Muscle of leg (tissue), 11 donors: ENCODE data around the gene CDH13. TPM values are rescaled to one million over a fixed set of nuclear protein-coding genes. Genes with fewer than 3 reads are reported as not detected.

Experiments
- DNase-seq: peaks from one replicate; pipeline ENCODE4 v3.0.0; 2013
- H3K27ac ChIP-seq: one replicate; pipeline ENCODE4 v1.5.1; 2013; ENCODE audit warnings: mild to moderate bottlenecking, low read length, control low read depth
- H3K27me3 ChIP-seq: one replicate; pipeline ENCODE4 v1.6.1; 2013; ENCODE audit warnings: low read length; ENCODE audit not compliant: control insufficient read depth, insufficient read depth
- H3K36me3 ChIP-seq: one replicate; pipeline ENCODE4 v1.6.1; 2013; ENCODE audit warnings: low read length; ENCODE audit not compliant: control insufficient read depth, insufficient read depth
- H3K4me1 ChIP-seq: one replicate; pipeline ENCODE4 v1.6.1; 2013; ENCODE audit warnings: low read length; ENCODE audit not compliant: control insufficient read depth, insufficient read depth
- H3K4me3 ChIP-seq: one replicate; pipeline ENCODE4 v1.5.1; 2013; ENCODE audit warnings: low read length, control low read depth
- H3K9me3 ChIP-seq: replicated peaks from 2 replicates; pipeline ENCODE4 v1.6.1; 2013; ENCODE audit warnings: low read depth, low read length; ENCODE audit not compliant: control insufficient read depth
- WGBS: methylation state at CpG from one replicate; pipeline ENCODE4 v1.1.5; 2013; ENCODE audit warnings: missing lambda C conversion rate; ENCODE audit not compliant: insufficient coverage; 5-methylcytosine and 5-hydroxymethylcytosine counted together
- polyA plus RNA-seq, 8 donors: library from polyadenylated mRNA; unstranded; fragments of 120-200 nt; gene quantifications; one replicate each; pipeline versions ENCODE4 v1.2.1 to v1.2.3, GENCODE V29; 2013; ENCODE audit warnings: inconsistent platforms in 1 of 8, low replicate concordance in 1 of 8; ENCODE audit not compliant: insufficient read length in 8 of 8, insufficient read depth in 1 of 8
- total RNA-seq: library from RNA; stranded (reverse); fragments of 120-200 nt; gene quantifications from one replicate; pipeline ENCODE4 v1.2.4, GENCODE V29; 2013

Gene CDH13
- total and polyA plus RNA-seq, 9 donors = 30.5 to 55.7 (median 47.9) TPM

DNA sequence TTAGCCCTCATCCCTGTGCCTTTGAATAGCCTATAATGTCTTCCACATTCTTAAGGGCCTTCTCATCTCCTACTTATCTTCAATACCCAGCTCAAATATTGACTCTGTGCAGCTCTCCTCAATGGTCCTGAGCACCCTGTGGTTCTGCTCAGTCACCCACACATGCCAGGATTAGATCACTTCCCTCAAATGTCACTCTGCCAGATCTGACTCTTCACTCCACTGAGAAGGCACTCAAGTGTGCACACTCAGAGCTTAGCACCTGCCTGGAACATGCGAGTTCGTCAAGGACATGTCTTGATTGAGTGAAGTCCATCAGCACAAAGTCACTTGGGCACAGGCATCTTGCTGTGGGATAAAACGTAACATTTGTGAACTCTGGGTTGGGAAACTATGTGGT, 404.8 kb downstream of the CDH13 start:
- Histone ChIP-seq H3K4me1 (no peaks in the 10 kb centered on the region), H3K9me3 (no peaks in the 10 kb centered on the region), H3K27me3 (no peaks in the 10 kb centered on the region), H3K27ac (no peak overlapping the region), H3K36me3 (no peaks in the 10 kb centered on the region), H3K4me3 (no peak overlapping the region)
- no CpG with 5 or more reads among the region's 3 CpGs for WGBS
- no peak for DNase-seq

DNA sequence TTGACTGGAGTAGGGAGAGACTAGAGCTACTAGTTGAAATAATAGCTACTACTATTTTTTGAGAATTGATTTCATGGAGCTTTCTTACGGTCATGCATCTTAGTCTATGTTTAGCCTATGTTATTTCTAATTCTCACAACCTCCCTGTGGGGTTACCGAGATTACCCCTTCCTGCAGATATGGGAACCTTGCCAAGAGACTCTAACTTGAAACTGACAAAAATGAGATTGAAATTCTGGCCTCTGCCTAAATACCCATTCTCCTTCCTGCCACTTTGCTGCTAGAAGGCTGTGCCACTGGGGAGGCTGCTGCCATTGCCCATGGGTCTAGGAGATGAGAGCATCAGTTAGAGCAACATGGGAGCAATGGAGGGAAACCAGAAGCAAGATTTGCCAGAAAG, 410.3 kb downstream of the CDH13 start:
- Histone ChIP-seq H3K27ac (no peak overlapping the region), H3K4me3 (no peak overlapping the region), H3K27me3 (no peaks in the 10 kb centered on the region), H3K9me3 (no peaks in the 10 kb centered on the region), H3K4me1 (no peaks in the 10 kb centered on the region), H3K36me3 (no peaks in the 10 kb centered on the region)
- no CpG with 5 or more reads among the region's 2 CpGs for WGBS
- DNase-seq = no peak

DNA sequence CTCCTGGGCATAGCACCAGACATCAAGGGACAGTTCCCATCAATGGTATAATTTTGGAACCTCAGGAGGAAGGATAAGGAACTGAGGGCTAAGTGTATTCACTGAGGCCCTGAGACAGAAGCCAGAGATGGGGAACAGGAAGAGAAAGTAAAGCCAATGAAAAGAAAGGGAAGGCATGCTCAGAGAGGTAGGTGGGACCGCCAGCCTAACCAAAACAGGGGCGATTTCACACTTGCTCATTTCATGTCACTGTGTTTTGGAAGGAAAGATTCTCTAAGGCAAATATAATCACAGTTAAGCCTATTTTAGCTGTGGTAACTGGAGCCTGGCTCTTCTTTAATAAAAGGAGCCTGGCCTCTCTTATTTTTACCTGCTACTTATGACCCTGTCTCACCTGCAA, 411.1 kb downstream of the CDH13 start:
- H3K4me3 ChIP-seq = no peak overlapping the region
- no peaks in the 10 kb centered on the region for H3K36me3 ChIP-seq
- no peaks in the 10 kb centered on the region for H3K4me1 ChIP-seq
- no CpG with 5 or more reads among the region's 2 CpGs for WGBS
- H3K27me3 ChIP-seq = no peaks in the 10 kb centered on the region
- DNase-seq = no peak
- H3K9me3 ChIP-seq = no peaks in the 10 kb centered on the region
- H3K27ac ChIP-seq = no peak overlapping the region

DNA sequence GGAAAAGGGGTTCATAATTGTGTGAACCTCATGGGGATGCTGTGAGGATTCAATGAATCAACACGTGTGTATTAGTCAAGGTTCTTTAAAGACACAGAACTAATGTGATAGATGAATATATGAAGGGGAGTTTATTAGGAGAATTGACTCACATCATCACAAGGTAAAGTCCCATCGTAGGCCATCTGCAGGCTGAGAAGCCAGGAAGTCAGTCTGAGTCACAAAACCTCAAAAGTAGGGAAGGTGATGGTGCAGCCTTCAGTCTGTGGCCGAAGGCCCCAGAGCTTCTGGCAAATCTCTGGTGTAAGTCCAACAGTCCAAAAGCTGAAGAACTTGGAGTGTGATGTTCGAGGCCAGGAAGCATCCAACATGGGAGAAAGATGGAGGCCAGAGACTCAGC, 413.4 kb downstream of the CDH13 start:
- H3K27ac ChIP-seq = no peak overlapping the region
- WGBS = 71% methylated on average over 3 of the region's 4 CpGs
- H3K27me3 ChIP-seq = no peaks in the 10 kb centered on the region
- H3K9me3 ChIP-seq = no peaks in the 10 kb centered on the region
- no peak overlapping the region for H3K4me3 ChIP-seq
- DNase-seq = no peak
- no peaks in the 10 kb centered on the region for H3K36me3 ChIP-seq
- no peaks in the 10 kb centered on the region for H3K4me1 ChIP-seq

DNA sequence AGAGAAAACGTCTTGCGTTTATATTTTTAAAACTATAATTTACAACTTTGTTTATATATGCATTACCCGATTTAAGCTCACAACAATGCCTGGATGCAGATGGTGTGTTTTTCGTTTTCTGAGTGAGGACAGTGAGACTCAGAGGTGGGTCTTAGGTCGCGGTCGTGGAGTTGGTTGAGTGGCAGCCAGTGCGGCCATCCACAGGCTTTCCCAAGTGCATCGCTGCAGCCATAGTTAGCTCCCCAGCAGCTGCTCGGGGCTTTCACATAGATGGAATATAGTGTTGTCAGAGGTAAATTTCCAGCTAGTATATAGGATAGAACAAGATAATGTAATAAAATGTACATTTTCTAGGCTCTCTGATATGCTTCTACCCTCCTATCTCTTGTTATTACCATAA, 417.8 kb downstream of the CDH13 start:
- H3K27me3 ChIP-seq = no peaks in the 10 kb centered on the region
- H3K27ac ChIP-seq = no peak overlapping the region
- WGBS = 74% methylated on average over 4 of the region's 10 CpGs
- H3K4me1 ChIP-seq = no peaks in the 10 kb centered on the region
- DNase-seq = no peak
- H3K36me3 ChIP-seq = no peaks in the 10 kb centered on the region
- H3K4me3 ChIP-seq = no peak overlapping the region
- H3K9me3 ChIP-seq = no peaks in the 10 kb centered on the region

DNA sequence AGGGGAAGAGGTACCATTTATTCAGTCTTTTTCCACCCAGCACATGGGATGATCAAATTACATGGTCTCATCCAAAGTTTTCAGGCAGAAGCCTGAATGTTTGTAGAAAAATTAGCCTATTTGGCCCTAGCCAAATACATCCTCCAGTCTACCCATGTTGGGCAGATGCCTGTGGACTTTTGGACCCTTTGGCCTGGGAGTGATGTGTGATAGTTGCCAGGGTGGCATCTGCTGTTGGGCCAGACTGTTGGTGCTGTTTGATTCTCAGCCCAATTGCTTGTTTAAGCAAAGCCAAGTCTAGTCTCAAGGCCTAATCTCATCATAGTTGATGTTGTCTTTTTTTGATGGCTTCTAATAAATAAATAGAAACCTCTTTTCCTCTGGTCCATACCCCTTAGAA, 419.0 kb downstream of the CDH13 start:
- no peak overlapping the region for H3K4me3 ChIP-seq
- peak; percentile 32 for DNase-seq
- no peaks in the 10 kb centered on the region for H3K4me1 ChIP-seq
- no peak overlapping the region for H3K27ac ChIP-seq
- H3K27me3 ChIP-seq = no peaks in the 10 kb centered on the region
- H3K9me3 ChIP-seq = no peaks in the 10 kb centered on the region
- H3K36me3 ChIP-seq = no peaks in the 10 kb centered on the region

DNA sequence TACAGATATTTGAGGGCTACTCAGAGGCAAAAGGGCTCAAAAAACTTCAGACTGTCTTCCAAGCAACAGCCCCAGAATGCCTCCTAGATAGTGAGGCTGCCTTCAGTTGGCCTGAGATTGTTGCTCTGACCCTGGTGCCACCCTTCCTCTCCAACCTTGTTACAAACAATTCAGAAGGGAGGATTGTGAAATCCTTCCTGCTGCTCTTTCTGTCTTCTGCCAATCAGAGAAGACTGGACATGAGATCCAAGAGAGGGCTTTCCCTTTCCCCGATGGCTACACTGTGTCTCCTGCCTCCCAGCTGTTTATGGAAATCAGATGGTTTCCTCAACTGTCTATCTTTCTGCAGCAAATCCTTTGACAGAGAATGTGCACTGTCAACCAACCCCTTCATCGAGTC, 419.9 kb downstream of the CDH13 start:
- DNase-seq = no peak
- Histone ChIP-seq H3K27ac (no peak overlapping the region), H3K27me3 (no peaks in the 10 kb centered on the region), H3K36me3 (no peaks in the 10 kb centered on the region), H3K4me1 (no peaks in the 10 kb centered on the region), H3K4me3 (no peak overlapping the region), H3K9me3 (no peaks in the 10 kb centered on the region)
- 20% methylated on average over 1 of the region's 2 CpGs for WGBS

DNA sequence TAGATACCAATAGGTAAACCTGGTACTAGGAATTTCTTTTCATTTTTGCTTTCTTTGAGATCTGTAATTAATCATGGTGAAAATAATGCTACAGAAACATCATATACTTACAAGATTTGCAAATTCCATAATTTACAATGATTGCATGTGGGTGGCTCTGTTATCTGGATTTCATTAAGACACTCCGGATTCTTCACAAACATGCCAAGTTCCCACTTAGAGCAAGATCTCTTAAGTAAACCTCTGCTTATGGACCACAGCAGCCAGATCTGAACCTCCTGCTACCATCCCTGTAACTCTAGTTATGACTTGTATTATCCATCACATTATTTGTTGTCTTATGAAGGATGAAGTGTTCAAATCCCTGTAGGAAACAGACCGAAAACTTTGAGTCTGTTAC, 424.7 kb downstream of the CDH13 start:
- H3K4me1 ChIP-seq = no peaks in the 10 kb centered on the region
- no peaks in the 10 kb centered on the region for H3K36me3 ChIP-seq
- no peaks in the 10 kb centered on the region for H3K9me3 ChIP-seq
- no peaks in the 10 kb centered on the region for H3K27me3 ChIP-seq
- H3K4me3 ChIP-seq = no peak overlapping the region
- no peak for DNase-seq
- H3K27ac ChIP-seq = no peak overlapping the region
- no CpG with 5 or more reads among the region's 2 CpGs for WGBS

DNA sequence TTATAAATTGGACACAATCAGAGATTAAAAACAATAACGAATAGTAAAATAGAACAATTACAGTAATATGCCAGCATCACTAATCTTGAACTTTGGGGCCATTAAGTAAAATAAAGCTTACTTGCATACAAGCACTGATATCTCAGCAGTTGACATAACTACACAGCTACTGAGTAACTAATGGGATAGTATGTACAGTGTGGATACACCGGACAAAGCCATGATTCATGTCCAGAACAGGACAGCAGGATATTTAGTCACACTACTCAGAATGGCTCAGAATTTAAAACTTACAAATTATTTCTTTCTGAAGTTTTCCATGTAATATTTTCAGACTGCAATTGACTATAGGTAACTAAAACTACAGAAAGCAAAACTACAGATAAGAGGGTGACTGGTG, 427.5 kb downstream of the CDH13 start:
- WGBS = no CpG with 5 or more reads among the region's 2 CpGs
- Histone ChIP-seq H3K4me1 (no peaks in the 10 kb centered on the region), H3K36me3 (no peaks in the 10 kb centered on the region), H3K4me3 (no peak overlapping the region), H3K27me3 (no peaks in the 10 kb centered on the region), H3K9me3 (no peaks in the 10 kb centered on the region), H3K27ac (no peak overlapping the region)
- DNase-seq = no peak

DNA sequence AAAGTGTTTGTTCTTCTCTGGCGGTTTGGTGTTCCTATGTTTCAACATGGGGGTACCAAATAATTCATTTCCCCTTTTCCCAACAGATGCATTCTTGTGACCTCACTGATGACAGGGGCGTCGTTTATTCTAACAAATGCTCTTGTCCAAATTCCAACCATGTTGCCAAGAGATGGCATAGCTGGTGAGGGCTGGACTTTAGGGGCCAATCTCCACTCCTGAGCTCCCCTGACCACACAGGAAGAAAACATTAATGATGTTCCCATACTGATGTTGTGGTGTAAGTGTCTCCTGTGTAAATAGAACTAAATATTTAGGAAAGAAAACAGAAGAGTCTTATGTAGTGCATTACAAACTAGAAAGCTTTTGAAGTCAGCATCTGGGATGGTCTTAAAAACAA, 431.6 kb downstream of the CDH13 start:
- DNase-seq = no peak
- Histone ChIP-seq H3K4me3 (no peak overlapping the region), H3K4me1 (no peaks in the 10 kb centered on the region), H3K27ac (no peak overlapping the region), H3K36me3 (no peaks in the 10 kb centered on the region), H3K9me3 (no peaks in the 10 kb centered on the region), H3K27me3 (no peaks in the 10 kb centered on the region)
- WGBS = no CpG with 5 or more reads among the region's 3 CpGs

DNA sequence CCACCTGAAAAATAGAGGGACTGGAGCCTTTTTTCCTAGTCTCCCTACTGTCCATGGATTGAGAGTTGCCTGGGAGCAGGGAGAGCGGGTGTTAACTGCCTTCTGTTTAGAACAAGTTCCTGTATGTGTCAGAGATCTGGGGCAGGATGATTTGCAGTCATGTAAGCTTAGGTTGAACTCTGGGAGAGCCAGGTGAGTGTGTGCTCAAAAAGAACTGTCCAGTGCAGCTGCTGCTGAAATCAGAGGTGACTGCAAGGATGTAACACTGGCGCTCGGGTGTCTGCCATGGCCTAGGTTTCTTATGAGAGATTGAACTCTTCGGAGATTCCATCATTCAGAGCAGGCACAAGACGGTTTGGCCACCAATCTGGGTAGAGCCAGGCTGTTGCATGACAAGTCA, 432.5 kb downstream of the CDH13 start:
- H3K27ac ChIP-seq = no peak overlapping the region
- H3K9me3 ChIP-seq = no peaks in the 10 kb centered on the region
- H3K4me3 ChIP-seq = no peak overlapping the region
- WGBS = 63% methylated on average over 5 of the region's 5 CpGs
- no peaks in the 10 kb centered on the region for H3K4me1 ChIP-seq
- no peaks in the 10 kb centered on the region for H3K27me3 ChIP-seq
- H3K36me3 ChIP-seq = no peaks in the 10 kb centered on the region
- no peak for DNase-seq
